Stomach (tissue), 9 donors: Measurements from ENCODE around the gene TC2N. TPM values are rescaled to one million over a fixed set of nuclear protein-coding genes. Genes with fewer than 3 reads are reported as not detected.

Source experiments
- DNase-seq, 2 donors: peaks; one replicate each; pipeline versions ENCODE4 v3.0.0 to v3.0.0-alpha.2; 2013 to 2019
- H3K27ac ChIP-seq, 5 donors: fragments of 200-600 bp in 4 of 5; sonication (generic) in 4 of 5; one replicate each; pipeline ENCODE4 v1.5.1; 2013 to 2019; ENCODE audit warnings: mild to moderate bottlenecking in 1 of 5, moderate library complexity in 1 of 5
- H3K27me3 ChIP-seq, 3 donors: fragments of 200-600 bp; sonication (generic); one replicate each; pipeline ENCODE4 v1.5.1; 2017 to 2019; ENCODE audit warnings: mixed run types in 1 of 3
- H3K36me3 ChIP-seq, 4 donors: fragments of 200-600 bp; sonication (generic); 1 replicate in 3 of 4; 2 replicates in 1 of 4; pipeline ENCODE4 v1.5.1; 2016 to 2019
- H3K4me1 ChIP-seq, 4 donors: fragments of 200-600 bp; sonication (generic); one replicate each; pipeline ENCODE4 v1.5.1; 2016 to 2019
- H3K4me3 ChIP-seq, 4 donors: fragments of 200-600 bp; sonication (generic) in 3 of 4; one replicate each; pipeline ENCODE4 v1.5.1; 2016 to 2019; ENCODE audit warnings: mild to moderate bottlenecking in 1 of 4
- H3K9me3 ChIP-seq, 4 donors: fragments of 200-600 bp; sonication (generic); one replicate each; pipeline ENCODE4 v1.5.1; 2016 to 2019
- CTCF ChIP-seq, 7 experiments: fragments of 450-650 bp in 4 of 7; fragments of 200-600 bp in 3 of 7; sonication (generic) in 3 of 7; IDR thresholded peaks; one replicate each; pipeline ENCODE4 v1.5.1; 2016 to 2019; ENCODE audit warnings: antibody characterized with exemption in 7 of 7, control low read depth in 2 of 7, mild to moderate bottlenecking in 1 of 7
- EP300 ChIP-seq: sonication (generic); formaldehyde crosslinking; IDR thresholded peaks from one replicate; pipeline ENCODE4 v1.6.1; 2017; ENCODE audit warnings: antibody characterized with exemption
- POLR2A ChIP-seq, 4 donors: fragments of 450-650 bp; IDR thresholded peaks; one replicate each; pipeline ENCODE4 v1.6.1; 2016; ENCODE audit warnings: antibody characterized with exemption in 4 of 4, control low read depth in 2 of 4, mild to moderate bottlenecking in 1 of 4, moderate library complexity in 1 of 4
- POLR2AphosphoS5 ChIP-seq, 3 donors: sonication (generic); formaldehyde crosslinking; IDR thresholded peaks; one replicate each; pipeline ENCODE4 v1.6.1; 2016; ENCODE audit warnings: antibody characterized with exemption in 3 of 3
- WGBS, 5 donors: extraction: QIAGEN DNeasy Blood & Tissue Kit in 3 of 5; methylation state at CpG; one replicate each; pipeline versions ENCODE4 v1.1.5 to v1.1.7; 2013 to 2018; 5-methylcytosine and 5-hydroxymethylcytosine counted together
- intact Hi-C: fragments of 100-400 bp; cut with DNase I; formaldehyde crosslinking; loops from one replicate; pipeline ENCODE4 v1.15.1; 2023; ENCODE audit warnings: low total_unique reads
- polyA plus RNA-seq, 3 donors: library from polyadenylated mRNA; stranded (reverse); fragments of 200-250 nt; gene quantifications; one replicate each; pipeline ENCODE4 v1.2.3, GENCODE V29; 2013
- total RNA-seq, 5 donors: library from RNA; depleted of rRNA; stranded (reverse); fragments of >200 nt; gene quantifications; one replicate each; pipeline versions ENCODE4 v1.1.0 to v1.2.3, GENCODE V29; 2014 to 2016
- donor health status: healthy with polysubstance abuse.
- donor health status: Bipolar disorder and iron deficiency.
- donor health status: healthy.

The TC2N gene
- total and polyA plus RNA-seq, 8 donors = 15.6 to 162 (median 70.1) TPM

GRCh38 chr14:91890291-91890749, 23.0 kb upstream of the TC2N start:
- Histone ChIP-seq H3K27me3 (no peaks in the 10 kb centered on the region), H3K4me1 (peaks cover 24 to 40% (median 36%) of the 10 kb centered on the region in 4 donors), H3K9me3 (no peaks in the 10 kb centered on the region), H3K27ac (peak overlapping the region; percentile 78 to 88 (median 80)), H3K36me3 (peaks cover 0 to 12% (median 4%) of the 10 kb centered on the region in 4 donors), H3K4me3 (no peak overlapping the region)
- no peak for TF ChIP-seq EP300
- no peak for TF ChIP-seq POLR2A (IDR thresholded peaks at IDR 0.05)
- no peak for TF ChIP-seq CTCF (IDR thresholded peaks at IDR 0.05)
- TF ChIP-seq POLR2AphosphoS5 (IDR thresholded peaks at IDR 0.05) = no peak
- 12 to 42% (median 23%) methylated on average over 5 of the region's 5 CpGs for WGBS, 5 donors
- DNase-seq = peak in 1 of 2 donors; percentile 65
- intact Hi-C loops = no loop called here

DNA sequence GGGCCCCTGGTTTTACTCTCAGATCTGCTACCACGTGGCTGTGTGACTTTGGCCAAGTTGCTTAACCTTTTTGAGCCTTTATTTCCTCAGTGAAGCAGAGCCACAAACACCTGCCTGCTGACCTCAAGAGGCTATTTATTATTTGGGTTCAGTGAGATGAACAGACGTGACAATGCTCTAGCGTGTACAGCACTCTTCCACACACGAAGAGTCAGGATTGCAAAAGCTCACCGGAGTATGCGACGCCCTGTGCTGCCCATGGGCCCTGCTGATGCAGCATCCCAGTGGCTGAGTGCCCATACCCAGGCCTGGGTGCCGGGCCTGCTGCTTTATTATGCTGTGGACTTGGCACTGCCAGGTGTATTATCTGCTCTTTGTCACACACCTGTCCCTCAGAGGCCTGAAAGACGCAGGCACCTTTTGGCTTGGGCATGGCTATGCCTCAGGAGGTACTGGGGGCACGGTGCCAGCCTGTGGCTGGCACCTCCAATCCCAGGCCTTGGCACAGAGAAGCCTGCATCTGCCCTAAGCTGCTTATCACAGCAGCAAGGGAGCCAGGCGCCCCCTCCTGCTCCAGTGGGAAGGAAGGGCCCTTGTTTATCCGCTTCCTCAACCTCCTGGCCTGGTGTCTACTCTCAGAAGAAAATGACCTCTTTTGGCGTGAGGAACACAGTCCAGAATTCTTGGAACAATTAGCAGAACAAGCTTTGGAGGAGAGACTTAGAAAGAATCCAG, 22.3 kb upstream of the TC2N start:
- H3K4me1 ChIP-seq = peaks cover 24 to 45% (median 36%) of the 10 kb centered on the region in 4 donors
- H3K9me3 ChIP-seq = no peaks in the 10 kb centered on the region
- TF ChIP-seq CTCF (IDR thresholded peaks at IDR 0.05) (peak in 1 of 7 experiments; percentile 12), EP300 (no peak), POLR2A (IDR thresholded peaks at IDR 0.05) (no peak), POLR2AphosphoS5 (IDR thresholded peaks at IDR 0.05) (peak in 2 of 3 donors; percentile 43)
- H3K27ac ChIP-seq = peak overlapping the region; percentile 78 to 88 (median 81)
- no peak overlapping the region for H3K4me3 ChIP-seq
- WGBS, 5 donors = 11 to 41% (median 33%) methylated on average over 11 to 13 of the region's 13 CpGs
- intact Hi-C loops = no loop called here
- peak in 1 of 2 donors; percentile 88 for DNase-seq
- no peaks in the 10 kb centered on the region for H3K27me3 ChIP-seq
- H3K36me3 ChIP-seq = peaks cover 0 to 18% (median 4%) of the 10 kb centered on the region in 4 donors

- no peaks in the 10 kb centered on the region for H3K27me3 ChIP-seq
- no peaks in the 10 kb centered on the region for H3K9me3 ChIP-seq
- no peak for TF ChIP-seq CTCF (IDR thresholded peaks at IDR 0.05)
- TF ChIP-seq POLR2A (IDR thresholded peaks at IDR 0.05) = no peak
- TF ChIP-seq POLR2AphosphoS5 (IDR thresholded peaks at IDR 0.05) = no peak
- no peak for TF ChIP-seq EP300
- 76 to 86% (median 79%) methylated on average over 10 of the region's 10 CpGs for WGBS, 5 donors
- H3K36me3 ChIP-seq = peaks cover 0 to 25% (median 4%) of the 10 kb centered on the region in 4 donors
- peak overlapping the region; percentile 78 to 88 (median 81) for H3K27ac ChIP-seq
- peaks cover 24 to 49% (median 36%) of the 10 kb centered on the region in 4 donors for H3K4me1 ChIP-seq
- intact Hi-C loops = no loop called here
- no peak overlapping the region for H3K4me3 ChIP-seq
- no peak for DNase-seq
These were observed 21.5 kb upstream of the TC2N start for GRCh38 chr14:91888641-91889476.

GRCh38 chr14:91886961-91887360, 19.6 kb upstream of the TC2N start:
- no peaks in the 10 kb centered on the region for H3K27me3 ChIP-seq
- intact Hi-C loops = no loop called here
- no peak overlapping the region for H3K4me3 ChIP-seq
- peaks cover 2 to 35% (median 5%) of the 10 kb centered on the region in 4 donors for H3K36me3 ChIP-seq
- DNase-seq = no peak
- TF ChIP-seq EP300 (no peak), POLR2AphosphoS5 (IDR thresholded peaks at IDR 0.05) (no peak)
- H3K27ac ChIP-seq = no peak overlapping the region
- peaks cover 29 to 49% (median 38%) of the 10 kb centered on the region in 4 donors for H3K4me1 ChIP-seq
- WGBS, 5 donors = 97 to 99% (median 98%) methylated on average over 7 to 8 of the region's 8 CpGs
- no peaks in the 10 kb centered on the region for H3K9me3 ChIP-seq
